Activated T-helper 1 cell treated with anti-CD3 and anti-CD28 coated beads, Interleukin-2, amount 50 U/mL, for 16 hours (primary cell): ENCODE results near the gene SKIDA1.

Source experiments
- DNase-seq, 2 donors: peaks; one replicate each; pipeline ENCODE4 v3.0.0-alpha.2; 2020; ENCODE audit warnings: low read depth in 1 of 2, low spot score in 1 of 2

SKIDA1 gene

GRCh38 chr10:21487416-21488180 is 37.9 kb downstream of the SKIDA1 start:
- DNase-seq: no peak

GRCh38 chr10:21482821-21483220 is 42.7 kb downstream of the SKIDA1 start:
- no peak for DNase-seq

GRCh38 chr10:21481407-21481806 is 44.1 kb downstream of the SKIDA1 start:
- DNase-seq: no peak

- no peak for DNase-seq
Observed at GRCh38 chr10:21479570-21480315, 45.7 kb downstream of the SKIDA1 start.

GRCh38 chr10:21475393-21475792 is 50.1 kb downstream of the SKIDA1 start:
- no peak for DNase-seq

DNA sequence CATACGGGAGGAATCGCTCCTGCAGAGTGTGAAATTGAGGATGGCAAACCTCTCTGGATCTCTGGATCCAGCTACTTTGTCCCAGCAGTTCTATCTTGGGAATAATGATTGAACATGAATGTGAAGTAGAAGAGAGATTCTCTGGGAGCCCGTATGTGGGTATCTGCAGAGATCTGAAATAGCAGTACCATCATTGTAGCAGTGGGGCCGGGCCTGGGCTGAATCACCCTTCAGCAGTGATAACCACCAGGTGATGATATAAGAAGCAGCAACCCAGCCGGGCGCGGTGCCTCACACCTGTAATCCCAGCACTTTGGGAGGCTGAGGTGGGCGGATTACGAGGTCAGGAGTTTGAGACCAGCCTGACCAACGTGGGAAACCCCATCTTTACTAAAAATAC is 51.9 kb downstream of the SKIDA1 start:
- no peak for DNase-seq

- DNase-seq: no peak
Observed at GRCh38 chr10:21473135-21473534, 52.3 kb downstream of the SKIDA1 start.

DNA sequence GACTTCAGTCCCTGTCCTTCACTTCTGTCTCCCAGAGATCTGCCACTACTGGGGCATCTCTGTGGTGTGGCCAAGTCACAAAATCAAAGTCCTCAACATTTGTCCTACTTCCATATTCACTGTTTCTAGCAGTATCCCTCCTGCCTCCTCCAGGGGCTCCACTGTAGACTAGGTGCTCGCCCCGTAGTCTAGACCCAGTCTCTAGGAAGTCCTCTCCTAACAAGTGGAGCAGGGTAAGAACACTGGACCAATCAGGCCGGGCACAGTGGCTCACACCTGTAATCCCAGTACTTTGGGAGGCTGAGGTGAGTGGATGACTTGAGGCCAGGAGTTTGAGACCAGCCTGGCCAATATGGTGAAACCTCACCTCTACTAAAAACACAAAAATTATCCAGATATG is 57.4 kb downstream of the SKIDA1 start:
- no peak for DNase-seq

DNA sequence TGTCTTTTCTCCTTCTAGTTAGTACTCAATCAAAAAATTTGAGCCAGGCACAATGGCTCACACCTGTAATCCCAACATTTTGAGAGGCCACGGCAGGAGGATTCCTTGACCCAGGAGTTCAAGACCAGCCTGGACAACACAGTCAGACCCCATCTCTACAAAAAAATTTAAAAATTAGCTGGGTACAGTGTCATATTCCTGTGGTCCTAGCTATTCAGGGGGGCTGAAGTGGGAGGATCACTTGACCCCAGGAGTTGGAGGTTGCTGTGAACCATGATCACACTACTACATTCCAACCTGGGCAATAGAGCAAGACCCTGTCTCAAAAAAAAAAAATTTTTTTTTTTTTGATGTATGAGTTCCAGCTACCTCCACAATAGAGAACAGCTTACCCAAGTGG is 57.8 kb downstream of the SKIDA1 start:
- DNase-seq: no peak

DNA sequence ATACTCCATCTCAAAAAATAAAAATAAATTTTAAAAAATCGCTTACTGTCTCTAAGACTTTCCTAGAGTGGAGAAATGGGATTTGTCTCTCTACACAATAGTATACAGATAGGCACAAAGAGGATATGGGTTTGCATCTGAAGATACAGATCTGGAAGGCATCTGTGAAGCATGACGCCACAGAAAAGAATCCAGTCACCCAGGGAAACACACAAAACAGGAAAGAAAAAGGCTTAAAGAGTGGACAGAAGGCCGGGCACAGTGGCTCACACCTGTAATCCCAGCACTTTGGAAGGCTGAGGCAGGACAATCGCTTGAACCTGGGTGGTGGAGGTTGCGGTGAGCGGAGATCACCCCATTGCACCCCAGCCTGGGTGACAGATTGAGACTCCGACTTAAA is 61.3 kb downstream of the SKIDA1 start:
- no peak for DNase-seq
